Measurements from ENCODE around the gene AP3D1.

Gene AP3D1

DNA sequence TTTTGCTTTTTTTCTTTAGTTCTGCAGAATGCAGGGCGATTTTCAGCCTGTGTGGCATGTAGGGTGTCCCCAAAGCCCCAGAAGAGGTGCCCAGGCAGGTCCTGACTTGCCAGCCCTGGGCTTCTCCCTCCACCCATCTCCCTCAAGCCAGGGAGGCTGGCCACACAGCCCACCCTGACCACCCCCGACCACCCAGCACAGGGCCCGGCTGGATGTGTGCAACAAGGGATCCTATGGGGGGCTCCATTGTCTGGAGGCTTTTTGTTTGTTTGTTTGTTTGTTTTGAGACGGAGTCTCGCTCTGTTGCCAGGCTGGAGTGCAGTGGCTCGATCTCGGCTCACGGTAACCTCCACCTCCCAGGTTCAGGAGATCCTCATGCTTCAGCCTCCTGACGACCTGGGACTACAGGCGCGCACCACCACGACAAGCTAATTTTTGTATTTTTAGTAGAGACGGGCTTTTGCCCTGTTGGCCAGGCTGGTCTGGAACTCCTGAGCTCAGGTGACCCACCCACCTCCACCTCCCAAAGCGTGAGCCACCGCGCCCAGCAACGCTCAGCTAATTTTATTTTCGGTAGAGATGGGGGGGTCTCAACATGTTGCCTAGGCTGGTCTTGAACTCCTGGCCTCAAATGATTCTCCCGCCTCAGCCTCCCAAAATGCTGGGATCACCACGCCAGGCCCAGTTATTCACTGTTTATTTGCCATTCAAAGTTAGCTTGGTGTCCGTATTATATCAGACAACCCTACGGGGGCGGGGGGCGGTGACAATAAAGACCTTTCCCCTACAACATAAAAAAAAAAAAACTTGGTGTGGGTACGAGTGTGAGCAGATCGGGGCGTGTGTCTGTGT, 92.6 kb downstream of the AP3D1 start:
- DNase-seq: no peak

DNA sequence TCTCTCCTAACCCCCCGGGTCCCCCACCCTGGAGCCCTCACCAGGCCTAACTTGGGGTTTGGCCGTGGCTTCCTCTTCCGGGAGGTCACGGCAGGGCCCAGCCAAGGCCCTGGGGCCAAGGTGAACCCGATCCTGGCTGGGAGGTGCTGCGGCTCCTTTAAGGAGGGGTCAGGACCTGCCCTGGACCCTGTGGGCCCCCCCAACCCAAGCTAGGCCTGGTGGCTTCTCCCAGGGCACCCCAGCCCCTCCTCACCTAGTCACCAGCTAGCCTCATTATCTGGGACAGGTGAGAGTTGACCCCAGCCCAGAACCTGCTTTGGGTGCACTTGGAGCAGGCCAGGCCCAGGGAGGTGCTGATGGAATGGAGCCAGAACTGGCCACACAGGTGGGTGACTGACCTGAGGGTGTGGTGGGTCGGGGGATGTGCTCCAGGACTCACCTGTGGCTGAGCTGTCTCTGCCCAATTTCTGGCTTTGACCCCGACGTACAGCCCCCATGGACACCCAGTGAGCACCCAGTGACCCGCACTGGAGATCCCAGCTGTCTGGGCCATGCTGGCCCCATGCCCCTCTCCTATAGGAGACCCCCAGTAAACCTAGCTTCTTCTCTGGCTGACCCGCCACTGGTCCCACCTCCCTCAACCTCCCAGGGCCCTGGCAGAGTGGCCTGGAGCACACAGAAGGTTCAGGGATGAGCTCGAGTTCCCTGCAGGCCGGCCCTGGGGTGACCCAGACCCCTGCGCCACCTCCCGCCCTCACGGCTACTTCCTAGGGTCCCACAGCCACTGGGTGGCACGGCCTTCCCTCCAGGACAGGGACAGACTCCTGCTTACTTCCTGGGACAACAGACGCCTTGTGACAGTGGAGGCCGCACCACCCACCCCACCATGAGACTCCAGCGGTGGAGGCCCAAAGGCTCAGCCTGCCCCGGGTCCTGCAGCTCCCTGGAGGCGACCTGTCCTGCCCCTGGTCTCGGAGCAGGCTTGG, 93.6 kb downstream of the AP3D1 start:
- DNase-seq: no peak

DNA sequence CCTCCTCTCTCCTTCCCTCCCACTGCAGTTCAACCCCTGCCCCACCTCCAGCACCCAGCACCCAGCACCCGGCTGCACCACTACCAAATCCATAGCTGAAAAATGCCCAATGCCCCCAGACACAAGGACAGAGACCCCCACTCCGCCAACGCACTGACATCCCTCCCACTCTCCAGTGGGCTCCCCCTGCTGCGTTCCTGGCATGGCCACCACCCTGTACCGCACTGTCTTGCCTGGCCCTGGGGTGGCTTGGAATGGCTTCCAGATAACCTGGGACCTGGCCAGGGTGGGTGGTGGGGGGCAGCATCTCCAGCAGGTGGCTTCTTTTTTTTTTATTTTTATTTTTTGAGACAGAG, 94.6 kb downstream of the AP3D1 start:
- DNase-seq: no peak

DNA sequence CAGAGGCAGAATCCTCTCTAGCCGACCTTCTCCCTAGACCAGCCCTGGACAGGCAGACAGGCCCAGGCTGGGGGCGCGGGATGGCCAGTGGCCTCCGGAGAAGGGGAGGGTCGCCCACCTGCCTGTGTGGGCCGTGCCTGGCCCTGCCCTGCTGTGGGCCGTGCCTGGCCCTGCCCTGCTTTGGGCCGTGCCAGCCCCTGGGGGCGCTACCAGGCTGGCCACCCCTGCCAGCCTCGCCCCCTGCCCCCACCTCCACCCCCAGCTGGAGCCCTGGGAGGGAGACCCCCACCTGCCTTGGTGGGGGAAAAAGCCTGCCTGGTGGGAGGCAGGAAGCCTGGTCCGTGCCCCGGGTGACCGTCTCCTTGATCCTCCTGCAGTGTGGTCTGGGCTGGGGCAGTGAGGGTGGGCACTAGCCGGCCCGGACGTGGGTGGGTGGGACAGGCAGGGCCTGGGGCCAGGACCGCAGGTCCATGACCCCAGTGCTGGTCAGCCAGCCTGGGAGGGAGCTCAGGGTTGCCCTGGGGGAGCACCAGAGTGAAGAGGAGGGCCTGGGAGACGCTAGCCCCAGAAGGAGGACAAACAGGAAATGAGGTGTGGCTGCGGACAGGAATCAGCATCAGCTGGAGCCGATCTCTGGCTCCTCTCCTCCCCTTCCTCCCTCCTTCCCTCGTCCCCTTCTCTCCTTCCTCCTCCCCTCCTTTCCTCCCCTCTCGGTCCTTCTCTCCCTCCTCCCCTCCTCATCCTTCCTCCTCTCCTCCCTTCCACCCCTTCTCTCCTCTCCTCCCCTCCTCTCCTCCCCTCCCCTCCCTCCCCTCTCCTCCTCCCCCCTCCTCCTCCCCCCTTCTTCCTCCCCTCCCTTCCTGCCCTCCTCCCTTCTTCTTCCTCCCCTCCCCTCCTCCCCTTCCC, 95.2 kb downstream of the AP3D1 start:
- DNase-seq: no peak

DNA sequence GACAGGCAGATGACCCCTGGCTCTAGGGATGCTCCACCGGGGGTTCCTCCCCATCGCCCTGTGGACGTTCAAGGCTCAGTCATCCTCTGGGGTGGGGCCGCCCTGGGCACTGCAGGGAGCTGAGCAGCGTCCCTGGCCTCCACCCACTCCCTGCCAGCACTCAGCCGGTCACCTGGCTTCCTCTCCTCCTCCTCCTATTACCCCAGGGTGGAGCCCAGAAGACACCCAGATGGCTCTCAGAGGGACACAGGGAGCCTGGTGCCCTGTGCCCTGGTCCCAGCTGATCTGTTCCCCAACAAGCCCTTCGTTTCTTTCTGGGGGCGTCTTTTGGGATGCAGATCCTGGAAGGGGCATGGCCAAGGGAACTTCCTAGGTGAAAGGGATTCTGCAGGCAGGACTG, 96.6 kb downstream of the AP3D1 start:
- no peak for DNase-seq

DNA sequence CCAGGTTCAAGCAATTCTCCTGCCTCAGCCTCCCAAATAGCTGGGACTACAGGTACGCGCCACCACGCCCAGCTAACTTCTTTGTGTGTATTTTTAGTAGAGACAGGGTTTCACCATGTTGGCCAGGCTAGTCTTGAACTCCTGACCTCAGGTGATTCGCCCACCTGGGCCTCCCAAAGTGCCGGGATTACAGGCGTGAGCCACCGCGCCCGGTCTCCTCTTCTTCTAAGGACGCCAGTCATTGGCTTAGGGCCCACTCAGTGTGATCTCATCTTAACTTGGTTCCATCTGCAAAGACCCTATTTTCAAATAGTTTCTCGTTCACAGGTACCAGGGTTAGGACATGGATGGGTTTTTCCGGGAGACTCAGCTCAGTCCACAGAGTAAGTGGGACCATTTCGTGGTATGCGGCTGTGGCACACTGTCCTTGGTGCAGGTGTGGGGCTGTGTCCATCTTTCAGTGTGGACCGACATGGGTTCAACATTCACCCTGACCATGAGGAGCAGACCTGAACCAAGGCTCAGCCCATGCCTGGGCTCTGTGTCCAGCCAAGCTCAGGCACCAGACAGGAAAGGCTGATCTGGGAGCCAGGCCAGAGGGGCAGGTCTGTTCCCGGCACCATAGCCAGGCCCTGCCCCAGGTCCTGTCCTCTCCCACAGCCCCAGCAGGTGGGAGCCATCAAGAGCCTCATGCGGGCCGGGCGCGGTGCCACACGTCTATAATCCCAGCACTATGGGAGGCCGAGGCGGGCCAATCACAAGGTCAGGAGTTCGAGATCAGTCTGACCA, 97.6 kb downstream of the AP3D1 start:
- no peak for DNase-seq

DNA sequence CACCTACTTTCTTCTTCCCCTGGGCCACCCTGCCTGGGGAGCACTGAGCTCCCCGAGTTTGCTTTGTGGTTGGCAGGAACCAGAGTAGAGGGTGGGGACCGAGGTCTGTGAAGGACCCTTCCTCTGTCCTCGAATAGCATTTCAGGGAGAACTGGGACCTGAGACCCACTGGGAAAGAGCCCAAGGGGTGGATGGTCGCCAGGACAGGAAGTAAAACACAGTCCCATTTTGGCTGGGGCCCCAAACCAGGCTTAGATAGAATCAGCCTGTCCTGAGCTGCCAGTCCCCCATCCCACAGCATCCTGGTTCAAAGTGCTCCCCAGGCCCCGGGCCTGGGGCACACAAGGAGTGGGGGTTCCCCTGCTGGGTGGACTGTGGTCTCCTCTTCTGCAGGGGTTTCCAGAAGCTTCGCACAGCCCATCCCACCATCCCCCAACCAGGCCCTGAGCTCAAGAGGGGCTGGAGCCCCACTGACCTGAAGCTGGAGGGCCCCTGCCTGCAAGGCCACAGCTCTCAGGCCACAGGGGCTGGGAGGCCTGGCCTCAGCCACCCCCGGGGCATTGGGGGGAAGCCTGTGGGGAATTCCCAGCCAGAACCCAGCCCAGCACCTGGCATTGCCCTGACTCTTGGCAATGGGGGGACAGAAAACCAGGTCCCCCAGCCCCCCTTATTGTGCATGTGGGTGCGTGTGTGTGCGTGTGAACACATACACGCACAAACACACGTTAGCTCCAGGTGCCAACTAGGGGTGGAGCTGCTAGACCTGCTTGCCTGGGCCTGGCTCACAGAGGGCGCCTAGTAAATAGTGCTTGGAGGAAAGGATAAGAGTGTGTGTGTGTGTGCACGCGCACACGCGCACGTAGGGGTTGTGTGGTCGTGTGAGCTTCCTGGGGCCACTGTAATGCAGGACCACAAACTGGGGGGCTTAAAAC, 99.3 kb downstream of the AP3D1 start:
- DNase-seq: no peak

DNA sequence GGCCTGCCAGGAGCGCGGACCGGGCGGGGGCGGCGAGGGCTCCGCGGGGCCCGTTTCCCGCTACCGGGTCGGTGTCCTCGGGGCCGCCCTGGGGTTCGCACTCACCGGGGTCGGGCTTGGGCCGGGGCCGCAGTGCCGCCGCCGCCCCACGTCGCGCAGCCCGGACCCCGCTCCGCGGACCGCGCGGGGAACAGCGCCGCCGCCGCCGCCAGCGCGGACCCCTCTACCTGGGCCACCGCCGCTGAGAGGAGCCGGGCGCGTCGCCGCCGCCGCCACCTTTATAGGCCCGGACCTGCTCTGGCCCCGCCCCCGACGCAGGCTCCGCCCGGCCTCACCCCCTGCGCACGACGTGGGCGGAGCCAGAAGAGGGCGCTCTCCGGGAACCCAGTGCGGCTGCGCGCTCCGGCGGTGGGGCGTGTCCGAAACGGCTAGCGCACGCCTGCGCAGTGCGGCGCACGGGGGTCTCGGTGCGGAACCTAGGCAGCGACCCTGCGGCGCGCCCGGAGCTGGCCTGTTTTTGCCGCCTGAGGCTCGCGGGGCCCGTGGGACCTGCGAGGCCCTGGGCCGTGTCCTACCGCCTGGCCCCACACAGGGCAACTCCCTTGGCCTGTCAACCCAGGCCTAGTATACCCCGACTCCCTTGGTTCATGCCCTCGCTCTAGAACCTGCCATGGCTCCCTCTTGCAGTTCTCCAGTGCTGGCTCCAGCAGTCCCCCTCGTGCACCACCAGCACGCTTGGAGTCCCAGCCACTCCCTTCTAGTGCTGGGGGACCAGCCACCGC, 100.2 kb downstream of the AP3D1 start, which contains the start of gene MKNK2:
Gene MKNK2, minus strand, starts transcription at position 254 of the 782 bp plus-strand sequence. CDS start 393 bp downstream, outside the sequence.
- DNase-seq: no peak

Data from SIG-M5 (cell line).